Keratinocyte (primary cell): ENCODE data around the gene RELT.
A peak's percentile ranks its signal among the peaks of the same experiment; 100 is the strongest.

ENCODE experiments used
- EZH2 ChIP-seq: IDR thresholded peaks from one replicate; pipeline ENCODE4 v1.6.1; 2012; ENCODE audit warnings: inconsistent platforms, mild to moderate bottlenecking, low read length, moderate library complexity
- TF ChIP-seq, protein P1 (sequence below), 3 experiments: IDR thresholded peaks in 1 of 3; conservative IDR thresholded peaks in 1 of 3; optimal IDR thresholded peaks in 1 of 3; 2 replicates in 2 of 3; 3 replicates in 1 of 3; pipeline versions ENCODE3 to v1.5.1; 2011; ENCODE audit warnings: low read length in 3 of 3, mild to moderate bottlenecking in 3 of 3, moderate library complexity in 2 of 3, control low read depth in 1 of 3, inconsistent platforms in 1 of 3; ENCODE audit not compliant: insufficient read depth in 2 of 3; ENCODE audit errors: extremely low read depth in 1 of 3

DNA sequence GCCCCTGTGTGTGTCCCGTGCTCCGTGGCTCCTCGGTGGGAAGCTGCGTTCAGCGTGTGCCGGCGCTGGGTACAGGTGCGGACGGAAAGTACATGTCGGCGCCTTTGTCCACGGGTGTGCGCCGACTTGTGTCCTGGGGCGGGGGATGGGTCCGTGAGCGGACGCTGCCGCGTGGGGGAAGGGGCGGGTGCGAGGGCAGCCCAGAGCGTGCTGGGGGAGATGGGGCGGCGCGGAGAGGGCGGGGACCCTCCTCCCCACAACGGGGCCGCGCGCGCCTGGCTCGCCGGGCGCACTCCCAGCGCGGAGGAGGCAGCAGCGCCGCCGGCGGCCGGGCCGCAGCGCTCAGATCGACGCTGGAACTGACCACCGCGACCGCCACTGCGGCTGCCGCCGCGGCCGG is 33.6 kb upstream of the RELT start:
- TF ChIP-seq, protein P1, sequence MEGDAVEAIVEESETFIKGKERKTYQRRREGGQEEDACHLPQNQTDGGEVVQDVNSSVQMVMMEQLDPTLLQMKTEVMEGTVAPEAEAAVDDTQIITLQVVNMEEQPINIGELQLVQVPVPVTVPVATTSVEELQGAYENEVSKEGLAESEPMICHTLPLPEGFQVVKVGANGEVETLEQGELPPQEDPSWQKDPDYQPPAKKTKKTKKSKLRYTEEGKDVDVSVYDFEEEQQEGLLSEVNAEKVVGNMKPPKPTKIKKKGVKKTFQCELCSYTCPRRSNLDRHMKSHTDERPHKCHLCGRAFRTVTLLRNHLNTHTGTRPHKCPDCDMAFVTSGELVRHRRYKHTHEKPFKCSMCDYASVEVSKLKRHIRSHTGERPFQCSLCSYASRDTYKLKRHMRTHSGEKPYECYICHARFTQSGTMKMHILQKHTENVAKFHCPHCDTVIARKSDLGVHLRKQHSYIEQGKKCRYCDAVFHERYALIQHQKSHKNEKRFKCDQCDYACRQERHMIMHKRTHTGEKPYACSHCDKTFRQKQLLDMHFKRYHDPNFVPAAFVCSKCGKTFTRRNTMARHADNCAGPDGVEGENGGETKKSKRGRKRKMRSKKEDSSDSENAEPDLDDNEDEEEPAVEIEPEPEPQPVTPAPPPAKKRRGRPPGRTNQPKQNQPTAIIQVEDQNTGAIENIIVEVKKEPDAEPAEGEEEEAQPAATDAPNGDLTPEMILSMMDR (optimal IDR thresholded peaks at IDR 0.05 in 1 of 3, IDR thresholded peaks at IDR 0.05 in 1 of 3, conservative IDR thresholded peaks at IDR 0.05 in 1 of 3; ENCODE audit: extremely low read depth in 1 of 3, insufficient read depth in 2 of 3, low read length in 3 of 3), result peak in 1 of 3 experiments; percentile 22
- TF ChIP-seq EZH2, result peak; percentile 5
